ENCODE data around the gene RASGRF2.
"Not testable (repeated sequence)": the region's sequence is repeated elsewhere in the genome, so short reads cannot be mapped to it uniquely, and the experiment has no call there.

The RASGRF2 gene

DNA sequence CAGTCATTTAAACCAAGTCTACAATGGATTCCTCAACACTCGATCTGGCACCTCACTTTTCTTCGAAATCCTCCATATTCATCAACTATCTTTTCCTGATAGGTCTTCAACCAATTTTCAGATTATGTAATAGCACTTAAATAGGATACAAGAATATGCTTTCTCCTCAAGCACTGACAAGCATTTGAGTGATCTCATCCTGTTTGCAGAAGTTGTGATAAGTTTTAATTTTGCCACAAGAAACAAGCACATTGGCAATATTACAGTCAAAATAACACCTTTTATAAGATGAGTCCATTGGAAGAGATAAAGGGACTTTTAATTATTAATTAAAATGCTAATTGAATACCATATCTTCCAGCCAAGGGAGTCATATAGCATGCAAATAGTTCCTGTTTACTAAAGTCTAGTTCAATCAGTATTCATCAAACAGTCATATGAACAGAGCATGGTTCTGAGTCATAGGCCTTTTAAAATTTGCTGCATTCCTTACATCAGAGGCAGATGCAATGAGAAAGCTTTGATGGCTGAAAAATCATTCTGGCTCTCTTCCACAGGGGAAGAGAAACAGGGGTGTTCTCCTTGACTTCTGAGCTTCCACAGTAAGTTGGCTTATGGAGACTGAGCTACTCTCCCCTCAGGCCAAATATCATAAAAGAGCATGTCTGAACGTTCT is 308.5 kb downstream of the RASGRF2 start:
- Histone ChIP-seq H3K9me2 (replicated peaks; ENCODE audit: control insufficient read depth, low read length) (no peaks in the 10 kb centered on the region), H3K36me3 (ENCODE audit: control insufficient read depth, low read length) (no peaks in the 10 kb centered on the region), H3K9me3 (ENCODE audit: control insufficient read depth, insufficient read depth, low read length) (no peaks in the 10 kb centered on the region), H3F3A (ENCODE audit: control insufficient read depth, insufficient read depth) (no peaks in the 10 kb centered on the region), H3K4me3 (ENCODE audit: low read length) (no peak overlapping the region), H3K27me3 (ENCODE audit: control insufficient read depth, low read length) (no peaks in the 10 kb centered on the region), H4K20me1 (ENCODE audit: control insufficient read depth, insufficient read depth, low read depth, low read length) (no peaks in the 10 kb centered on the region), H3K4me2 (ENCODE audit: low read length) (no peak overlapping the region), H3K27ac (ENCODE audit: low read depth, low read length) (no peak overlapping the region), H3K4me1 (ENCODE audit: control insufficient read depth, low read length) (peaks cover 18% of the 10 kb centered on the region), H3K79me2 (ENCODE audit: control insufficient read depth, low read length) (peaks cover 50% of the 10 kb centered on the region)
- TF ChIP-seq EZH2phosphoT487 (IDR thresholded peaks at IDR 0.05; ENCODE audit: borderline replicate concordance, low read length): no peak
- TF ChIP-seq, protein P1, sequence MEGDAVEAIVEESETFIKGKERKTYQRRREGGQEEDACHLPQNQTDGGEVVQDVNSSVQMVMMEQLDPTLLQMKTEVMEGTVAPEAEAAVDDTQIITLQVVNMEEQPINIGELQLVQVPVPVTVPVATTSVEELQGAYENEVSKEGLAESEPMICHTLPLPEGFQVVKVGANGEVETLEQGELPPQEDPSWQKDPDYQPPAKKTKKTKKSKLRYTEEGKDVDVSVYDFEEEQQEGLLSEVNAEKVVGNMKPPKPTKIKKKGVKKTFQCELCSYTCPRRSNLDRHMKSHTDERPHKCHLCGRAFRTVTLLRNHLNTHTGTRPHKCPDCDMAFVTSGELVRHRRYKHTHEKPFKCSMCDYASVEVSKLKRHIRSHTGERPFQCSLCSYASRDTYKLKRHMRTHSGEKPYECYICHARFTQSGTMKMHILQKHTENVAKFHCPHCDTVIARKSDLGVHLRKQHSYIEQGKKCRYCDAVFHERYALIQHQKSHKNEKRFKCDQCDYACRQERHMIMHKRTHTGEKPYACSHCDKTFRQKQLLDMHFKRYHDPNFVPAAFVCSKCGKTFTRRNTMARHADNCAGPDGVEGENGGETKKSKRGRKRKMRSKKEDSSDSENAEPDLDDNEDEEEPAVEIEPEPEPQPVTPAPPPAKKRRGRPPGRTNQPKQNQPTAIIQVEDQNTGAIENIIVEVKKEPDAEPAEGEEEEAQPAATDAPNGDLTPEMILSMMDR (IDR thresholded peaks at IDR 0.05; ENCODE audit: low read depth, low read length, poor library complexity, severe bottlenecking): no peak

DNA sequence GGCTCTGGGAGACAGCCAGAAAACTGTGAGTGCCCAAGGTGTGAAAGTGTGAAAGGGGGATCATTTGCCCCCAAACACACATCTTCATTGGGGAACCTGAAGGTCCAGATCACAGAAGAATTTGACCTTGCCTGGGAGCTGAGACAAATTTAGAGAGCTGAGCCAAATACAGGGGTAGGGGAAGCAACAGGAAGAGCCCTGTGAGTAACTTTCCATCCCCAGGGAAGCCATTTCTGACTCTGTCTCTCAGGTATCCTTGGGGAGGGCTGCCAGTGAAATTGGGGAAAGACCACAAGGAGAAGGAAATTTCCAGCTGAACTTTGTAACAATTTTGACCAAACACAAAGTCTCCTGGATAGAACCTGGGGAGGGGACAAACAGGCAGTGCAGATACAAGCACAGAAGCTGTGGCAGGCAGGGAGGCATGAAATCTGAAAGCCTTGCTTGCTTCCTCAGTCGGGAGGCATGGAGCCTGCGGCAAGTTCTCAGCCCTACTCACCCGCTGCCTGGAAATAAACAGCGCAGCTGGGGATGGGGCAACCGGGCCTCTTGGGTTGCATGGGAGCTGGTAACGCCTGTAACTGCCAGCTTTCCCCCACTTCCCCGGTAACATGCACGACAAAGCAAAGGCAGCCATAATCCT is 309.7 kb downstream of the RASGRF2 start:
- peaks cover 3% of the 10 kb centered on the region; the same call in 1 of the 2 replicates for H3K9me3 ChIP-seq (ENCODE audit: control insufficient read depth, insufficient read depth, low read length)
- H3K4me1 ChIP-seq (ENCODE audit: control insufficient read depth, low read length): peaks cover 18% of the 10 kb centered on the region
- H3K27me3 ChIP-seq (ENCODE audit: control insufficient read depth, low read length): no peaks in the 10 kb centered on the region
- H3K4me2 ChIP-seq (ENCODE audit: low read length): no peak overlapping the region
- no peaks in the 10 kb centered on the region for H3F3A ChIP-seq (ENCODE audit: control insufficient read depth, insufficient read depth)
- H3K4me3 ChIP-seq (ENCODE audit: low read length): no peak overlapping the region
- H4K20me1 ChIP-seq (ENCODE audit: control insufficient read depth, insufficient read depth, low read depth, low read length): no peaks in the 10 kb centered on the region
- no peaks in the 10 kb centered on the region for H3K9me2 ChIP-seq (replicated peaks; ENCODE audit: control insufficient read depth, low read length)
- no peak for TF ChIP-seq EZH2phosphoT487 (IDR thresholded peaks at IDR 0.05; ENCODE audit: borderline replicate concordance, low read length)
- TF ChIP-seq, protein P1 (IDR thresholded peaks at IDR 0.05; ENCODE audit: low read depth, low read length, poor library complexity, severe bottlenecking): no peak
- H3K79me2 ChIP-seq (ENCODE audit: control insufficient read depth, low read length): peaks cover 62% of the 10 kb centered on the region
- no peak overlapping the region for H3K27ac ChIP-seq (ENCODE audit: low read depth, low read length)
- H3K36me3 ChIP-seq (ENCODE audit: control insufficient read depth, low read length): no peaks in the 10 kb centered on the region

DNA sequence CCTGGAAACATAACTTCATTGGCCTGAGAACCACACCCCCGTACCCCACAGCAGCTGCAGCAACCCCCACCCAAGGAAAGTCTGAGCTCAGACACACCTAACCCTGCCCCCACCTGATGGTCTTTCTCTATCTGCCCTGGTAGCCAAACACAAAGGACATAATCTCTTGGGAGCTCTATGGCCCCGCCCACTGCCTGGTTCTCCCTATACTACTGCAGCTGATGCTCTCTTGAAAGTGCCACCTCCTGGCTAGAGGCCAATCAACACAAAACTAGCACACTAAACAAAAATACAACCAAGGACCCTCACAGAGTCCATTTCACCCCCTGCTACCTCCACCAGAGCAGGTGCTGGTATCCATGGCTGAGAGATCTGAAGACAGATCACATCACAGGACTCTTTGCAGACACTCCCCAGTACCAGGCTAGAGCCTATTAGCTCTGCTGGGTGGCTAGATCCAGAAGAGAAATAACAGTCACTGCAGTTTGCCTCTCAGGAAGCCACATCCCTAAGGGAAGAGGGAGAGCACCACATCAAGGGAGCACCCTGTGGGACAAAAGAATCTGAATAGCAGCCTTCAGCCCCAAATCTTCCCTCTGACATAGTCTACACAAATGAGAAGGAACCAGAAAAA is 310.3 kb downstream of the RASGRF2 start:
- H3K36me3 ChIP-seq (ENCODE audit: control insufficient read depth, low read length); H3K9me3 ChIP-seq (ENCODE audit: control insufficient read depth, insufficient read depth, low read length); H3K27ac ChIP-seq (ENCODE audit: low read depth, low read length); H4K20me1 ChIP-seq (ENCODE audit: control insufficient read depth, insufficient read depth, low read depth, low read length); H3K9me2 ChIP-seq (replicated peaks; ENCODE audit: control insufficient read depth, low read length); H3K27me3 ChIP-seq (ENCODE audit: control insufficient read depth, low read length); H3K4me2 ChIP-seq (ENCODE audit: low read length); H3F3A ChIP-seq (ENCODE audit: control insufficient read depth, insufficient read depth); H3K4me3 ChIP-seq (ENCODE audit: low read length): not testable (repeated sequence)
- Histone ChIP-seq H3K4me1 (ENCODE audit: control insufficient read depth, low read length) (peaks cover 18% of the 10 kb centered on the region), H3K79me2 (ENCODE audit: control insufficient read depth, low read length) (peaks cover 67% of the 10 kb centered on the region)
